ENCODE measurements around the gene SPATA2L.
"Not testable (repeated sequence)": the region's sequence is repeated elsewhere in the genome, so short reads cannot be mapped to it uniquely, and the experiment has no call there.

Gene SPATA2L

GRCh38 chr16:89689142-89689541 lies 12.4 kb downstream of the SPATA2L start:
- DNase-seq = no peak

DNA sequence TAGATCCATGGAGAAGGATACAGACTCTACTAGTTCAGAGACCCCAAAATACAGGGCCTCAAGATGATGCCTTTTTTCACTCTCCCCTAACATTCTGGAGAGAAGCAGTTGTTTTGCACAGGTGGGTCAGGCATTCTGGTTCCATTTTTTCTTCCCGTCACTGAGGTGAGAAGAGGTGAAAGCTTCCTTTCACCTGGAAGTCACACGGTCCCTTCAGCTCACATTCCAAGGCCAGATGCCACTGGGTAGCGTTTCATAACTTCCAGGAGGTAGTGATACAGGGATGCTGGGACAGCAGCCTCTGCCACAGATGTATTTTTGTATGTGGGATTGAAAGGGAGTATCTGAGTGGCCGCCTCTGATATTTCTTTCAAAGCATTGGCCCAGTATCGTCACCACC lies 13.1 kb downstream of the SPATA2L start:
- no peak for DNase-seq

GRCh38 chr16:89687092-89687940 lies 14.2 kb downstream of the SPATA2L start:
- peak in 1 of 2 experiments; percentile 60 for DNase-seq

DNA sequence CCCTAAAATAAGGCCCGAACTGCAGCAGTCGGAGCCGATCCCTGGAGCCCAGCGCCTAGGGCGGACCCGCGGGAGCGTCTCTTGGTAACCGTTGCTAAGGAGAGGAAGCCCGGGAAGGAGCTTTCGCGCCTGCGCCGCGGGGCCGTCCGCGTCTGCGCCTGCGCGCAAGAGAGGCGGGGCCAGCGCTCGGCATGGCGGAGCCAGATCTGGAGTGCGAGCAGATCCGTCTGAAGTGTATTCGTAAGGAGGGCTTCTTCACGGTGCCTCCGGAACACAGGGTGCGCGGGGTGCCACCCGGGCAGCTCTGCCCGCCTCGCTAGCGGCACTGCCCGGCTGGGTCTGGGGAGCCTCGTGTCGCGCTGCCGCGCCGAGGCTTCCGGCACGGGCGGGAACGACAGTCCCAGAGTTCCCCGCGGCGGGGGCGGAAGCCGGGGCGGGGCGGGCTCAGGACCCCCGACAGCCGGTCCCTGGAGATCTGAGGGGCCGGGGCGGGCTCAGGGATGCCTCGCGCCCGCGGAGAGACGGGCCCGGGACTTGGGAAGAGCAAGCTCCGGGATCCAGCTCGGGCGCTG lies 14.9 kb downstream of the SPATA2L start, which contains the start of gene CDK10:
CDK10 (plus strand) TSS at position 170 of the 572 bp plus-strand sequence; CDS start at position 192, 22 bp downstream.
- peak; percentile 89 to 95 for DNase-seq

GRCh38 chr16:89685916-89686315 lies 15.6 kb downstream of the SPATA2L start:
- no peak for DNase-seq

DNA sequence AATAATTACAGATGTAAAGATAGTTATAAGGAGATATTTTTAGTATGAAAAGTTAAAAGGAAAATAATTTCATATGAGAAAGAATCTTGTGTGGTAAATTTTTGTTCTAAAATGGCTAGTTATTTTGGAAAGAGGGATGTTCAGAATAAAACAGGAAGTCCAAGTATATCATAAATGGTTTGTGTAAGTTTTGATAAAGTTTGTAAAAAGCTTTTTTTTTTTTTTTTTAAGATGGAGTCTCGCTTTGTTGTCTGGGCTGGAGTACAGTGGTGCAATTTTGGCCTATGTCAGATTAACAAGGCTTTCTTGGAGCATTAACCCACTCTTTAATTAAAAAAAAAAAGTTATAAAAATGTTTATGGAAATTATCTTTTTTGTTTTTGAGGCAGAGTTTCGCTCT lies 23.2 kb downstream of the SPATA2L start:
- no peak for DNase-seq

- DNase-seq = no peak
Observed at GRCh38 chr16:89672177-89672941, 29.1 kb downstream of the SPATA2L start.

DNA sequence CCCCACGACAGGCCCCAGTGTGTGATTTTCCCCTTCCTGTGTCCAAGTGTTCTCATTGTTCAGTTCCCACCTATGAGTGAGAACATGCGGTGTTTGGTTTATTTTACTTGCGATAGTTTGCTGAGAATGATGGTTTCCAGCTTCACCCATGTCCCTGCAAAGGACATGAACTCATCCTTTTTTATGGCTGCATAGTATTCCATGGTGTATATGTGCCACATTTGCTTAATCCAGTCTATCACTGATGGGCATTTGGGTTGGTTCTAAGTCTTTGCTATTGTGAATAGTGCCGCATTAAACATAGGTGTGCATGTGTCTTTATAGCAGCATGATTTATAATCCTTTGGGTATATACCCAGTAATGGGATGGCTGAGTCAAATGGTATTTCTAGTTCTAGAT lies 29.9 kb downstream of the SPATA2L start:
- DNase-seq = not testable (repeated sequence)

DNA sequence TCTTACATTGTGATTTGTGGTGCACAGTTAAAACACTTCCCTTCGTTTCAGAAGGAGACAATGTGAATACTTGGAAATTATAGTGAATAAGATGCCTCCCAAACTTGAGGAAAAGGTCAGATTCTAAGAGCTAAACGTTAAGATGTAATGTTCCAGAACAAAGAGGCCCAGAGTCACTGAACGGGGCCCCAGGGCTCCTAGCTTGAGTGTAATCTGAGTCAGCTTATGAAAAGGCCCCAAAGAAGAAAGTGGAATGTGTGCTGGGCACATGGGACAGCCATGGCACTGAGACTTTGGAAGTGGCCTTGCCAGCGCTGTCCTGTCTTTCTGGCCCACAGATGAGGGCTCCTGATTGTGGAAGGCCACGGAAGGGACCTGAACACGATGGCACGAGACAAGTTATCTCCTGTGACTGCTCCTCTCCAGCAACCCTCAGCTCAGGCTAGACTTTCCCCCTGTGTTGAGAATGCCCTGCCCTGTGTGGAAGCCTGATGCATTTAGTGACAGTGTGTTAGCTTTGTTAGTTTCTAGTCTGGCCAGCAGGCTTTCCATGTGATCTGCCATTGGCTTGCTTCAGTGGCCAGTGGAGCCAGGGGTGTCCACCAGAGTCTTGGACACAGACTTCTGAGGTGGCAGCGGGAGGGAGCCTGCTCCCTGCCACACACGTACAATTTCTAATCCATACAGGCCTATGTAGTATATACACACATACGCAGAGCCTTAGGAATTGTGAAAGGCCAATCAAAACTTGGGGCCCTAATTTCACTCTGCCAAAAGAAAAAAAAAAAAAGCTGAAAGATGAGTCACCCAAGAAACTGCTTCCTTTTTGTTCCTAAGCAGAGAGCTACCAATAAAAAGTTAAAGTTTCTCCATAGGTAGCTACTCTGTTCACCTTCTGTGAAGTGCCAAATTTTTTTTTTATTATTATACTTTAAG lies 30.7 kb downstream of the SPATA2L start:
- no peak for DNase-seq

DNA sequence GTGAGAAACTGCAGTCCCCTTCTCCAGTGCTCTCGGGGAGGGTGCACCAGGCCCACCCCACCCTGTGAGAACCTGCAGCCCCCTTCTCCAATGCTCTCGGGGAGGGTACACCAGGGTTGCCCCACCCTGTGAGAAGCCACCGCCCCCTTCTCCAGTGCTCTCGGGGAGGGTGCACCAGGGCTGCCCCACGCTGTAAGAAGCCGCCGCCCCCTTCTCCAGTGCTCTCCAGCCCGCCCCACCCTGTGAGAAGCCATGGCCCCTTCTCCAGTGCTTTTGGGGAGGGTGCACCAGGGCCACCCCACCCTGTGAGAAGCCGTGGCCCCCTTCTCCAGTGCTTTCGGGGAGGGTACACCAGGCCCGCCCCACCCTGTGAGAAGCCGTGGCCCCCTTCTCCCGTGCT lies 31.8 kb downstream of the SPATA2L start:
- no peak for DNase-seq

DNA sequence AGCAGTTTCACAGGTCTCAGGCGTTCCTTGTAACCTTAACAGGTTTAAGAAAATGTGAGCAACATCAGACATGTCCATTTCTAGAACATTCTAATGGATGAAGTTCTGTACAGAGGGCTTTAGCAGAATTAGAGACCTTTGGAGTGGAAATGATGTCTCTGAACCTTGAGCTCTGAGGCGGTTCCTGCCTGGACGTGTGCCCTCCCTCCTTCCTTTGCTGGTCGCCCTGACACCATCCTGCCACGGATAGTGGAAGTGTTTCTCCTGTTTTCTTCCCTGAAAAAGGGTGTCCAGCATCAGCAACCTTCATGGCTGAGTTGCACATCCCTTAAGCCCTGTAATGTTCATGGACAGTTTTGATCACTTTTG lies 32.7 kb downstream of the SPATA2L start:
- no peak for DNase-seq

DNA sequence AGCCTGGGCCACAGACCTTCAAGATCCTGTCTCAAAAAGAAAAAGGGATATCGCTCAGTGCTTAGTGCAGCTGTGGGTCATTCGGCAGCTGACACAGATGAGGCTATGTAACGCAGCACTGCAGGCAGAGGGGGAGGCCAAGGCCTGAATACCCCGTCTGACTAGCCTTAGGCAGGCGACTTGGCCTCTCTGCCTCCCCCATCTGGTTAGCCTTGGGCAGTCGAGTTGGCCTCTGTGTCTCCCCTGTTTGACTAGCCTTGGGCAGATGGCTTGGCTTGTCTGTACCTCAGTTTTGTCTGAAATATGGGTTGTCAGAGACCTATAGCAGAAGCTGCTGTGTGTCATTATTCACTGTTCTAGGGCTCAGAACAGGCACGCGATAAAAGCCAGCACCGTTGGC lies 33.9 kb downstream of the SPATA2L start:
- DNase-seq = no peak

DNA sequence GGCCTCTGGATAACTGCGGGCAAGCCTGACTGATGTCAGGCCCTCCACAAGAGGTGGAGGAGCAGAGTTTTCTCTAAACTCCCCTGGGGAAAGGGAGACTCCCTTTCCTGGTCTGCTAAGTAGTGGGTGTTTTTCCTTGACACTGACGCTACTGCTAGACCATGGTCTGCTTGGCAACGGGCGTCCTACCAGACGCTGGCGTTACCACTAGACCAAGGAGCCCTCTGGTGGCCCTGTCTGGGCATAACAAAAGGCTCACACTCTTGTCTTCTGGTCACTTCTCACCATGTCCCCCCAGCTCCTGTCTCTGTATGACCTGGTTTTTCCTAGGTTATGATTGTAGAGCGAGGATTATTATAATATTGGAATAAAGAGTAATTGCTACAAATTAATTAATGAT lies 34.5 kb downstream of the SPATA2L start:
- DNase-seq = peak in 1 of 2 experiments; percentile 33

GRCh38 chr16:89664238-89664637 lies 37.3 kb downstream of the SPATA2L start:
- not testable (repeated sequence) for DNase-seq

DNA sequence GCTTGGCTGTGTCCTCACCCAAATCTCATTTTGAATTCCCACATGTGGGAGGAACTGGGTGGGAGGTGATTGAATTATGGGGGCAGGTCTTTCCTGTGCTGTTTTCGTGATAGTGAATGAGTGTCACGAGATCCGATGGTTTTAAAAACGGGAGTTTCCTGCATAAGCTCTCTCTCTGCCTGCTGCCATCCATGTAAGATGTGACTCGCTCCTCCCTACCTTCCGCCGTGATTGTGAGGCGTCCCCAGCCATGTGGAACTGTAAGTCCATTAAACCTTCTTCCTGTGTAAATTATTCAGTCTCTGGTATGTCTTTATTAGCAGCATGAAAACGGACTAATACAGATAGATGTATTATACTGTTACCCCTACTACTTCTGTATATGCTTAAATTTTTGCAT lies 40.3 kb downstream of the SPATA2L start:
- no peak for DNase-seq

DNA sequence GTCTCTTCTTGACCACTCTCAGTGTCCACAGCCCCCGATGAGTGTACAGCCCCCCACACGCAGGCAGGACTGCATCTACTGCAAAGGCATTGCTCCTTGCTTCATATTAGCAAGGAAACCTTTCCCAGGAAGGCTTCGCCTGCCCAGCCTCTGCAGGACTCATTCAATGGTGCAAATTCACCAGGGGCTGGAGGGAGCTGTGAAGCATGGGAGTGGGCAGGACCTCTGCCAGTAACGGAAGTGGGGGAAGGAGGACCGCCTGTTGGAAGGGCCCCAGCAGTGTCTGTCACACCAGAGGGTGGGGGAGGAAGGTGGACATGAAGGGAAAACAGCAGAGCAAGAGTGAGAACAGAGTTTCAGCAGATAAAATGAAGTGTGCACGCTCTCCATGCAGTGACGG lies 41.4 kb downstream of the SPATA2L start:
- no peak for DNase-seq

GRCh38 chr16:89658221-89658879 lies 43.2 kb downstream of the SPATA2L start:
- no peak for DNase-seq

DNA sequence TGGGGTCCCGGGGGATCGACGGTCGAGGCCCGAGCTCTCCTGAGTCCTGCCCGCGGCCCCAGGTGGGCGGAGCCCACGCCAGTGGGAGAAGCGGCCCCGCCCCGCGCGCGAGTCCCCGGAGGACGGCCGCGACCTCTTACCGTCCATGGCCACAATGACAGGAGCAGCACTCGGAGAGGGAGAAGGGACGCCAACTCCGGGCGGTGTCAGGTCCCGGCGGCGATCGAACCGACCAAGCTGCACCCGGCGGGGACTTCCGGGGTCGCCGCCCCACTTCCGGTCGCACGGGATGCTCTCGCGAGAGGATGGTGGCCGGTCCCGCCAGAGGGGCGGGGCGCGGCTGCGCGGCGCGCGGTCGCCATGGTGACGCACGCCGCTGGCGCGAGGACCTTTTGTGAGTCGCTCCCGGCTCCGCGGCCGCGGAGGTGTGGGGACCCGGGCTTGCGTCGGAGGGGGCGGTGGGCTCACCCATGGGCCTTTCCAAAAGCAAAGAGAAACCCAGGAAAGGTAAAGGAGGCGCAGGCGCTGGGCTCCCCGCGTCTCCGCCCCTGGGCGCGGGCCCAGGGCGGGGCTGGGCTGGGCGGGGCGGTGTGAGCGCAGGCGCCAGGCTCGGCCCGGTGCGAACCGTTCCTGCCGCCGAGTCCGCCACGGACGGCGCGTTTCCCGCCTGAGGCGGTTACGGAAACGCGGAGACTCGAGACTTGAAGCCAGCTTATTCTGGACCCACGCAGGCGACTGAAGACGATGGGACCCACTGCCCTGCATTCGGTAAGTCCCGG lies 43.9 kb downstream of the SPATA2L start, which contains the start of the genes CHMP1A and SPATA33:
CHMP1A (minus strand) TSS at position 267 of the 779 bp plus-strand sequence; CDS start at position 147, 120 bp downstream.
SPATA33 (plus strand) TSS at position 395 of the 779 bp plus-strand sequence; CDS start at position 471, 76 bp downstream.
- peak; percentile 76 to 91 for DNase-seq

DNA sequence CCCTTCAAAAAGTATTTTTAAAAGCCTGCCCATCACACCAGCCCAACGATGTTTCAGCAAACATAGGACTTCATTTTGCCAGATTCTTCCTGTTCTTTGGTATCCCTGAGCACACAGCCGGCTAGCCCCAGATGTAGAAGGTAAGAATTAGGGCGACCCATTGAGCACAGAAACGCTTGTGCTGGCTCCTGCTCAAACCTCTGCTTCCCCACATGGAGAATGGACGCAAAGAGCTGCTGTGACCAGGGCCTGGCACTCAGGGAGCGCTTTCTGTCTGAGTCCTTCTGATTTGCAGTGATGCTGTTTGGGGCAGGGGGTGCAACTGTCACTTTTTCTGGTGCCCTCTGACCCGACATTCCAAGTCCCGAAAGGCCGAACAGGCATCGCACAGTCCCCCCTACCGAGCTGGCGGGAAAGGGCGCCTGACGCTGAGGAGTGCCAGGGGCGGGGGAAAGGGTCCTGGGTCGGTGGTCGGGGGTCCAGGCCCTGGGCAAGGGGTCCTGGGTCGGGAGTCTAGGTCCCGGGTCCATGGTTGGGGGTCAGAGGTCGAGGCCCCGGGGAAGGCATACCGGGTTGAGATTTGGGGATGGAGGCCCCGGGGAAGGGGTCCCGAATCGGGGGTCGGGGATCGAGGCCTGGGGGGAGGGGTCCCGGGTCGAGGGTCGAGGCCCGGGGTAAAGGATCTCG lies 44.9 kb downstream of the SPATA2L start:
- DNase-seq = no peak

GRCh38 chr16:89655062-89655643 lies 46.4 kb downstream of the SPATA2L start:
- no peak for DNase-seq

Data from NCI-H524 (cell line).